ENCODE results near the gene LRP8.

The LRP8 gene

DNA sequence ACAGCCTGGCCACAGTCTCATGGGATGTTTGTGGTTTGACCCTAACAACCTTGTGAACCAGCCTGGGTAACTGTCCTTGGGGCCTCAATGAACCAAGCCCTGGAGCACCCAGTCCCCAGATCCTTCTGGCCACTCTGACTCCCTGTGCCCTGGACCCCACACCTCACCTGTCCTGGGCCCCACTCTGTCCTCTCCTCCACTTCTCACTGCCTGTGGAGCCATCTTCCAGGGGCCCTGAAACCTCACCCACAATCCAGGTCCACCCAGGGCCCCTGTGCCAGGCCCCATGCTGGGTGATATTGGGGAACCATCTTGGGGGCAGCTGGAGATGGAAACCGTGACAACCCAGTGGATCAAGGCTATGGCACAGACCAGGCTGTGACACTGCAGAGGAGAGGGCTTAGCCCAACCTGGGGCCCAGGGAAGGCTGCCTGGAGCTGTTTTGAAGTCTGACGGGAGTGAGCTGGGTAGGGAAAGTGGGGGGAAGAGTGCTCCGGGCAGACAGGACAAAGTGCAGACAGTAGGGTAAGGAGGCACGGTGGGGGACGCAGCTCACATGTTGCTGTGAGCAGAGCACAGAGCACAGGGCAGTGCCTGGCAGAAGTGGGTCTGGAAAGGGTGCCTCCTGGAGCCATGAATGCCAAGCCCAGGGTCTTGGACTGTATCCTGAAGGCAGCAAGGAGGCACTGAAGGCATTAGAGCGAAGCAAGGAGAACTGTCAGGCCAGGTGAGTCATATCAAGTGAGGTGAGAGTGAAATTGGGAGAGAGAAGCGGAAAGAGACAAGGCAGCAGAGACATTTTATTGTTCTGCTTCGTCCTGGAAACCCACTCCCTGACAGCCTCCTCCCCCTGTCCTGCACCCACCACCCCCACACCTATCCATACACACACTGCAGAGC lies 12.1 kb upstream of the LRP8 start:
- DNase-seq, result no peak

DNA sequence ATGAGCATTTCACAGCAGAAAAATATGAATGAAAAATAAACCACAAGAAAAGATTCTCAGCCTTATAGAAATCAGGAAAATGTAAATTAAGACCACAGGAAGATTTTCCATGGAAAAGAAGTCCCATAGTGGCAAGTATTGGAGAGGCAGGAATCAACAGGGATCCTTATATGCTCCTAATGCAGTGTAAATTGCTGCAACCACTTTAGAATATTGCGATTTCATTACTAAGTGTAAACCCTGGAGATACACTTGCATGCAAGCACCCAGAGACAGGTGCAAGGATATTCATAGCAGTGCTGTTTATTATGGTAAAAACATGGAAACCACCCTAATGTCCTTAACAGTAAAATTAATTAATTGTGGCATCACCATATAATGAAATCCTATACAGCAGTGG lies 10.6 kb upstream of the LRP8 start:
- no peak for DNase-seq

DNA sequence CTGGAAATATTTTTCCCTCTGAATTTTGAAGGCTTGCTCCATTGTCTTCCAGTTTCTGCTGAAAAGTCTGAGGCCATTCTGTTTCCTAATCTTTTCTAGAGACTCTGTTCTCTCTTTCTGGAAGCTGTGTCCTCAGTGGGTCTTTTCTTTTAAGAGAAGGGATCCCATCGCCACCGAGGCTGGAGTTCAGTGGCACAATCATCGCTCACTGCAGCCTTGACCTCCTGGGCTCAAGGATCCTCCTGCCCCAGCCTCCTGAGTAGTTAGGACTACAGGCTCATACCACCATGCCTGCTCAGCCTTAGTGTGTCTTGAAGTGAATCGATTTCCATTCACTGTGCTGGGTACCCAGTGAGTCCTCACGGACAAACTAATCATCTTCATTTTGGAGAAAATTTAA lies 9.6 kb upstream of the LRP8 start:
- DNase-seq, result no peak

DNA sequence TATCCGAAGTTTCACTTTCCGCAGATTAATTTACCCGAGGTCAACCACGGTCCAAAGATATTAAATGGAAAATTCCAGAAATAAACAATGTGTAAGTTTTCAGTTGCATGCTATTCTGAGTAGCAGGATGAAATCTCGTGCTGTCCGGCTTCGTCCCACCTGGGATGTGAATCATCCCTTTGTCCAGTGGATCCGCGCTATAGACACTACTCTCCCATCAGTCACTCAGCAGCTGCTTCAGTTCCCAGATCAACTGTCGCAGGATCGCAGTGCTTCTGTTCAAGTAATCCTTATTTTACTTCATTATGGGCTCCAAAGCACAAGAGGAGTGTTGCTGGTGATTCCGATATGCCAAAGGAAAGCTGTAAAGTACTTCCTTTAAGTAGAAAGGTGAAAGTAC lies 8.3 kb upstream of the LRP8 start:
- DNase-seq, result no peak

DNA sequence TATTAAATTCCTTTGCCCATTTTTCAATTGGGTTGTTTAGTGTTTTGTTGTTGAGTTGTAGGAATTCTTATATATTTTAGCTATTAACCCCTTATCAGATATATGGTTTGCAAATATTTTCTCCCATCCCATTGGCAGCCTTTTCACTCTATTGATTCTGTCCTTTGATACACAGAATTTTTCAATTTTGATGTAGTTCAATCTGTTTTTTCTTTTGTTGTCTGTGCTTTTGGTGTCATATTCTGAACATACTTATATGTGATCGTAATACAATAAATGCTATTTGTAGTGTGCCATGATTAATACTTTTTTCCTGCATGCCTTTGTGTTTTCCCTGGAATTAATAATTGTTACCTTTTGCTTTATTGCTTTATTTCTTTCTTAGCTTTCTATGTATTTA lies 7.8 kb upstream of the LRP8 start:
- no peak for DNase-seq

DNA sequence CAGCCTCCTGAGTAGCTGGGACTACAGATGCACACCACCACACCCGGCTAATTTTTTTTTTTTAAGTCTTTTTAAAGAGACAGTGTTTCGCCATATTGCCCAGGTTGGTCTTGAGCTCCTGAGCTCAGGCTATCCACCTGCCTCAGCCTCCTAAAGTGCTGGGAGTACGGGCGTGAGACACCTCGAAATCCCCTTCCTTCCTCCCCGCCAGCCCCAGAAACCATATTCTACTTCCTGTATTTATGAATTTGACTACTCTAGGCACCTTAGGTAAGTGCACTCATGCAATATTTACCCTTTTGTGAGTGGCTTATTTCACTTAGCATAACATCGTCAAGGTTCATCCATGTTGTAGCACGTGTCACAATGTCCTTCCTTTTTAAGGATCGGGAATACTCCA lies 6.9 kb upstream of the LRP8 start:
- no peak for DNase-seq

DNA sequence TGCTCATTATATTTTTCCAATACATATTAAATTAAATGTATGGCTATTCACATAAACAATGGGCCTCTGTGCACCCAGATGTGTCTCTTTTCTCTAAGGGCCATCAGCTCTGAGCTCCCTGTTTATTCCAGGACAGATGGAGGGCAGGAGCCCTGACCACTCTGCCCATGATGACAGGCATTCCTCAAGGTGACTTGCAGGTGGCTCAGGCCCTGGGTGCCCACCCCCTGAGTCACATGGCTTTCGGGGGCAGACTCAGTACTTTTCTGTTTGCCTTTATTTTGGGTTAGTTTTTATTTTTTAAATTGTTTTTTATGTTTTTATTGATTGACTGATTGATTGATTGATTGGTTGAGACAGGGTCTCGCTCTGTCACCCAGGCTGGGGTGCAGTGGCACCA lies 6.4 kb upstream of the LRP8 start:
- no peak for DNase-seq

DNA sequence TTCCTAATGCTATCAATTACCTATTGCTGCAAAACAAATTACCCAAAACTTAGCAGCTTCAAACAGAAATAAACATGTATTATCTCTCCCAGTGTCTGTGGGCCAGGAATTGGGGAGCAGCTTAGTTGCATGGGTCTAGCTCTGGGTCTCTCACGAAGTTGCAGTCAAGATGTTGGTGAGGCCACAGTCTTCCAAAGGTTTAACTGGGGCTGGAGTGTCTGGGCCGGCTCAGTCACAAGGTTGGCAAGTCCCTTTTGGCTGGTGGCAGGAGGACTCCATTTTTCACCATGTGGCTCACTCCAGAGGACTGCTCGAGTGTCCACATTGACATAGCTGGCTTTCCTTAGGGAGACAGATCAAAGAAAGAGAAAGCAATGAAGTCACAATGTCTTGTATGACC lies 5.0 kb upstream of the LRP8 start:
- DNase-seq, result no peak

DNA sequence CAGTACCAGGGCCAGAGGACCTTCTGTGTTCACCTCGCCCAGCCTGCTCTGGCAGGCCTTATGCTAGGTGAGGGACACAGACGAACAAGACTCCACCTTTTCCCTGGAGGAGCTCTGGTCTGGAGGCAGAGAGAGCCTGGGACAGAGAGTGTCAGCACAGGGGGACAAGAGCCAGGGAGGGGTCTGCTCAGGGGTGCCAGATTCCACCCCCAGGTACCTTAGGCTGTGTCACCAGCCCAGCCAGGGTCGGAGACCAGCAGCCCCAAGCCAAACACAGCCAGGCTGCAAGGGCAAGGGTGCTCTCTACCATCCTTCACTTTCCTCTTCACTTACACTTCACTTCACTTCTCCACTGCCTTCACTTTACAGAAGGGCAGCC lies 4.3 kb upstream of the LRP8 start:
- no peak for DNase-seq

DNA sequence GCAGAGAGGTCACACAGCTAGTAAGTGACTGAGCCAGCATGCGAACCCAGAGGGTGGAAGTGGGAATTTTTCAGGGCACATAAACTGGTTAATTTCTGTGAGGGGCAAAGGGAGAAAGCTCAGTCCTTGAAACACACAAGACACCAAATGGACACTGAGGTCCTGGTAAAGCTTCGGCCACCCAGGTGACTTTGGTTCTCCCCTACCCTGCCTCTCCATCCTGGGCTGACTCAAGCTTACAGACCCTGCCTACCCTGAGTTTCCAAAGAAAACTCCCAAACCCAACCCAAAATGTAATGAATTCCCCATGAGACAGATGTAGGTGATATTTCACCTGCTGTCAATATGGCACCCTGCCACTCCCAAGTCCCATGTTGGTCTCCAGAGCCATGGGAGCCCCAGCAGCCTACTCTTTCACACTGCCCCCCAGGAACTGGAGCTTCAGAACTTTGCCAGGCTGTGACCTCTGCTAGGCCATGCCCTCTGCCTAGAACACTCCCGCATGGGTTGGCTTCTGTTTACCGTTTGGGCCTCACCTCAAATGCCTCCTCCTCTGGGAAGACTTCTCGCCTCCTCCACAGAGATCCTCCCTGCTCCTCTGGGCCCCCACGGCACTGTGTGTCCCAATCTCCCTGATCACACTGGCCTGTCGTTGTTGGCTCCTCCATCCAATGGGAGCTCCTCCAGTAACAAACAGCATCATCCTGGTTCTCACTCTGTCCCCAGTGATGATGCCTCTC lies 3.7 kb upstream of the LRP8 start:
- peak; percentile 24 for DNase-seq

DNA sequence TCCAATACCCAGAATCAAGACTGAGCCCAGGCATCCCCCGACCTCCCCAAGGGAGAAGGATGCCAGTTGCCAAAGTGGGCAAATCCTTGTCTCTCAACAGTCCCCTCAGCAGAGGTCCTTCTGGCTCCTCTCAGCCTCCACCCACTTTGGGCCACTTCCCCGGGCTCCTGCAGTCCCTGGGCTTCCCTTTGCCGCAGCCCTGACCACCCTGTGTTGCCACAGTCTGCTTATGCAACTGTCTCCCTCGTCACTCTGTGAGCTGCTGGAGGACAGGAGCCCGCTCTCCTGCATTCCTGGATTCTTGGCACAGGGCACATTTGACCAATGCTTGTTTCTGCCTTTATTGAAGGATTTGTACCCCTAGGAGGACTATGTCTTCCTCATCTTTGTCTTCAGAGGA lies 2.9 kb upstream of the LRP8 start:
- no peak for DNase-seq

DNA sequence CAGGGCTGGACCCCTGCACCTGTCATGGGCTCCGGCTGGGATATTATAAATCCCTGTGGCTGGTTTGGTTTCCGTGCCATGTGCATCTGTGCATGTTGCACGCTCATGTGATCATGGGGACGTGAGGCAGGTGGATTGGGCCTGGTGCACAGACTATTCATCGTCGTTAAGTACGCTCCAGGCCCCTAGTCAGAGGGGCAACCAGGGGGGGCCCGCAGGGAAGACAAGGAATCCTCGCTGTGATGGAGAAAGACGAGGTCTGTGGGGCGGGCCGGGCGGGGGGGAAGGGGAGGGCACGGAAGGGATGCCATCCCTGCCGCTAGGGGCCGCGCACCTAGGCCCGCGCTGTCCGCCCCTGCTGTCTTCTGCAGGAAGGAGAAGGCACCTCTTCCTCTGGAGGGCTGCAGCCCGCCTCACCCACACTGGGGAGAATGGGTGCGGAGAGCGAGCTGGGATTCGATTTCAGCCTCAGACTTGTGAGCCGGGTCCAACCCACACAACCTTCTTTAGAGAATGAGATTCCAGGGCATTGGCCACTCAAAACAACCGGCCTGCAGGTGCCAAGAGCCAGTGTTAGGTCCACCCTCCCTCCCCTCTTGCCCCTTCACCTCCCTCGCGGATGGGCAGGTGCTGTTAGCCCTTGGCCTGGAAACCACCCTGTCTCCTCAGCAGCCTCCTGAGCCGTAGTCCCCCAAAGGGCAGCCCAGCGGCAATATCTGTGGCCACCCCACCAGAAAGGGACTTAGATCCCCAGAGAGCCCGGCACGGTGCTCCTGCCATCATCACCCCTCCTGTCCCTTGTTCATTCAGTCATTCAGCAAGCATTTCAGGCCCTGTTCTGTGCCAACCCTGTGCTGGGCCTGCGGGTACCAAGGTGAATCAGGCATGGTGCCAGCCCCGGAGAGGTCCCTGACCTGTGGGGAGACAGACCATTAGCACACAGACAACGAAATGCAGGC lies 950 bp upstream of the LRP8 start:
- DNase-seq, result peak; percentile 38

DNA sequence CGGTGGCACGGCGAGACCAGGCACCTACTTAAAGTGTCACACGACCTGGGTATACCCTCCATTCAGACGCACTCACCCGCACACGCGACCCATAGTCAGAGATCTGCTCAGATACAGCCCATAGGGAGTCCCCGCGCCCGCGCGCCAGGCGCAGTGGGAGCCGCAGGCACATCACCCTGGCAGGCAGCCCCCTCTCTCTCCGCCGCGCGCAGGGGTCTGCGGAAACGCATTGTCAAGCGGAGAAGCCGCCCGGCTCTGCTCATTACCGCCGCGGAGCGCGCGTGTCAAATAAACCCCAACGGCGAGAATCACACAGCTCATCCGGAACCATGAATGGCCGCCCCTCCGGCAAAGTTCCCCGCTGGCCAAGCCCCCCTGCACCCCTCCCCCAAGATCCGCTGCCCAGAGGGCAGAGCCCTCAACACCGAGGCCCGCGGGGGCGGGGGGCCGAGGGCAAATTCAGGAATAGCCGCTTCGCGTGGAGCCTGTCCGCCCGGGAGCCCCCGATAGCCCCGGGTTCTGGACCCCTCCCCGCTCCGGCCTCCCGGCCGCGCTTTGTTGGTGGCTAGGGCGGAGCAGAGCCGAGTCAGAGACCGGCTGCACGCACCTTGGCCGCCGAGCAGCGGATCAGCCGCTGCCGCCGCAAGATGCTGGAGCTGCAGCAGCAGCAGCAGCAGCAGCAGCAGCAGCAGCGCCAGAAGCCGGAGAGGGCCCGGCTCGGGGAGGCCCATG lies 522 bp downstream of the LRP8 start:
- peak; percentile 71 for DNase-seq

DNA sequence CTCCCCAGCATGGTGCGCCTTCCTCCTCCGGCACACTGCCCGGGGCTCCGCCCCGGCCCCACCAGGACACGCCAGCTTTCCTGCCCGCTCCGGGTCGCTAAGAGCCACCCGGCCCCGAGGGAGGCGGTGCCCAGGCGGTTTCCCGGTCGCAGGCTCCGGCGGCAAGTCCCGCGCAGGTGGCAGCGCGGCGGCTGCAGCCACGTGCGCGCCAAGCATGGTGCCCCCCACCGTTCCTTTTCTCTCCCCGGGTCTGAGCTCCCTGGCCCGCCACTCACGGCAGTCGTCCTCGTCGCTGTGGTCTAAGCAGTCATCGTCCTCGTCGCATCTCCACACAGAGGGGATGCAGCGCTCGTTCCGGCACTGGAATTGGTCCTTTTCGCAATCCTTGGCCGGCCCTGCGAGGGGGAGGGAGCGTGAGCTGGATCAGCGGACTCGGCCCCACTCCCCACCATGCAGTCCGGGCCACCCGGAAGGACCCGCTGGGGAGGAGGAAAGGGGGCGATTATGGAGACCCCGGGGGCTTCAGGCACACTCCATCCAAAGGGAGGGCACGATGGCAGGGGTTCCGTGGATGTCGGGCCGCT lies 1.2 kb downstream of the LRP8 start:
- DNase-seq, result no peak

DNA sequence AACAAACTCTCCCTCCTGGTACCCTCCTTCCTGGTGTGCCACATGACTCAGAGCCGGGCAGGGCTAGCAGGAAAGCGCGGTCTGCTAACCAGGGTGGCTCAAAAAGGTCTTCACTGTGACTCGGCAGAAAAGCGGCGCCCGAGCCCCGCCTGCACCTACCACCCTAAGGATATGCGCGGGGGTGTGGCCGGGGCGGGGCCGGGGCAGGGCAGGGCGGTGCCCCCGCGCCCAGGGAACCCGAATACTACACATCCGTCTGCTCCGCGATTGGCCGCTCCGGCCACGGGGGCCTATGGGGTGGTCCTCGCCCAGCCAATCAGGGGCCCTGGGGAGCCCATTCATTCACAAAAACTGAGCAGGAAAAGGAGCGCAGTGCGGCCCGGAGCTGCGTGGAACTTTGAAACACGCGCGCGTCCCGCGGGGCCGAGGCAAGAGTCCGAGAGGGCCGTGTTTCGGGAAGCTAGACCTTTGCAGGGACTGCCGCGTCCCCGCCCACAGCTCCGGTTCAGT lies 1.7 kb downstream of the LRP8 start:
- DNase-seq, result peak; percentile 85

DNA sequence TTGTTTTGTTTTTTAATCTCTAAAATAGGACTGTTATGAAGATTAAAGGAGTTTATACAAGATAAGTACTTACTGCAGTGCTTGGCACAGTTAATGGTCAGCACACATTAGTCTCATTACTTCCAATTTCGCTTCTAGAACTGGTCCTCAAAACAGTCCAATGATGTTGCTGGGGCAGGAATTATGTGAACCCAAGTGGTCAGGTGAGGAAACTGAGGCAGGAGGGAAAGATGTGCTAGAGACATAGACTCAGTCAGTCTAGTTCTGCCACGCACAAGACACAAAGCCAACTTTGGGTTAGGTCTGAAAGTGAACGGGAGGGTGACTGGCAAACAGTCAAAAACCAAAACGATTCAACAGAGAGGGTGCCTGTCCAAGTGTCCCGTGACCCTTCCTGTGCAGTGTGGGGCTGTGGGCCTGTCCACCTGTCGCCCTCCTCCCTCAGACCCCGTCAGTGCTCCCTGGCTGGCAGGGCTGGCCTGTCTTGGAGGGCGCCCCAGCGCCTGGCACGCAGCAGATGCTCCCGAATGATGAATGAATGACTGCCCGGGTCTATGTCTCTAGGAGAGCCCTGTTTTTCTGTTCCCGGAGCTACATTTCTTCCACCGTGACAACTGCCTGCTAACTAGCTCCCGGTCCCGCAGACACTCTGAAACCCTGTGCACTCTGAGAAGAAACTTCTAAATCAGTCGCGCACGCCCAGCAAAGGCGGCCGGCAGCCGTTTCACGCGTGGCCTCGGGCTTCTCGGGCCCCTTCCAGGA lies 2.4 kb downstream of the LRP8 start:
- DNase-seq, result no peak

DNA sequence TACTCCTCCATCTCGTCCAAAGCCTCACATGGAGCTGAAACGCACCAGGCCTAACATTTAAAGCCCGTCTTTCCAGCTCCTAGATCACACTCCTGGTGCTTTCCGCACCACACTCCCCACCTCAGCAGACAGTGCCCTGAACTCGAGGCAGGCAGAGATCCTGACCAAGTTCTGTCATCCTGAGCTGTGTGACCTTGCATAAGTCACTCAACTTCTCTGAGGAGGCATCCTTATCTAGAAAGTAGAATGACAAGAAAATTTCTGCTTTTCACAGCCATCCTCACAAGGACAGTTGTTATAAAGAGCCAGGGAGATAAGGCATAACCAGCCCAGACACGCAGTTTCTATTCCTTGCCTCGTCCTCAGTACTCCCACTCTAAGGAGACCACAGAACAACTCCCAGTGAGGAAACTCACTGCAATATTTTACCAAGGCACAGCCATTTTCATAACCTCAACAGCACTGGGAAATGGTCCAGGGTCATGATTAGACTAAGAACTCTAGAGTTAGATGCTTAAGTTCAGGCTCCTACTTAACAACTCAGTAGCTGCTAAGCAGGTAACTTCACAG lies 3.1 kb downstream of the LRP8 start:
- DNase-seq, result no peak

DNA sequence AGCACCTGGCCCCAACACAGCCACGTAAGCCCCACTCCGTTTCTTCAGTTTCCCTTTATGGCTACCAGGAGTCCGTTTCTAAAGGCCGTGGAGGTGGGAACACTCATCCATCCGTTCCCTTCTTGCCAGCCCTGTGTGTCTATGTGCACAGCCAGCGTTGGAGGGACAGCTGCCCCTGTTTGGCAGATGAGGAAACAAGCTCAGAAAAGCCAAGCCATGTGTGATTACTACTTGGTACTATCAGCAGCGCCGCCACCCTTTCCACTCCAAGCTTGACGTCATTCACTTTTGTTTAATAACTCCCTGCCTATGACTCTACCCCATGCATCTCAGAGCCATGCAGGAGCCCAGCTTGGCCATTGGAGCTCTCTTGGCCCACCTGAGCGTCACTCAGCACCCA lies 3.5 kb downstream of the LRP8 start:
- DNase-seq, result no peak

DNA sequence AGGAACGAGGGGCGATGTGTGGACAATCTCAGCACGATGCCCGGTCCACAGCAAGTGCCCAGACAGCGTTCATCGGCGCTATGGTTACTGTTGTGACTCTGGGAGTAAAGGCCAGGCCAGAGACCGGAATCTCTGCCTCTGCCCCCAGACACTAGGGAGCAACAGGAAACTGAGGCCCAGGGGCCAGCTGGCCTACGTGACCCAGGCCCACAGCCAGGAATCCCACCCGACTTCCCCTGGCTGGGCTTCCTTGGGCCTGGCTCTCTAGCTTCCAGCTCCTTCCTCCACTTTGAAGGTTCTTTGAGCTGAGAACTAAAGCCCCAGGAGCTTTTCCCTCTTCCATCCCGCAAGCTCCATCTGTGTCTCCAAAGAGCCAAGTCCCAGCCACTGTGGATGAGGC lies 4.6 kb downstream of the LRP8 start:
- no peak for DNase-seq

DNA sequence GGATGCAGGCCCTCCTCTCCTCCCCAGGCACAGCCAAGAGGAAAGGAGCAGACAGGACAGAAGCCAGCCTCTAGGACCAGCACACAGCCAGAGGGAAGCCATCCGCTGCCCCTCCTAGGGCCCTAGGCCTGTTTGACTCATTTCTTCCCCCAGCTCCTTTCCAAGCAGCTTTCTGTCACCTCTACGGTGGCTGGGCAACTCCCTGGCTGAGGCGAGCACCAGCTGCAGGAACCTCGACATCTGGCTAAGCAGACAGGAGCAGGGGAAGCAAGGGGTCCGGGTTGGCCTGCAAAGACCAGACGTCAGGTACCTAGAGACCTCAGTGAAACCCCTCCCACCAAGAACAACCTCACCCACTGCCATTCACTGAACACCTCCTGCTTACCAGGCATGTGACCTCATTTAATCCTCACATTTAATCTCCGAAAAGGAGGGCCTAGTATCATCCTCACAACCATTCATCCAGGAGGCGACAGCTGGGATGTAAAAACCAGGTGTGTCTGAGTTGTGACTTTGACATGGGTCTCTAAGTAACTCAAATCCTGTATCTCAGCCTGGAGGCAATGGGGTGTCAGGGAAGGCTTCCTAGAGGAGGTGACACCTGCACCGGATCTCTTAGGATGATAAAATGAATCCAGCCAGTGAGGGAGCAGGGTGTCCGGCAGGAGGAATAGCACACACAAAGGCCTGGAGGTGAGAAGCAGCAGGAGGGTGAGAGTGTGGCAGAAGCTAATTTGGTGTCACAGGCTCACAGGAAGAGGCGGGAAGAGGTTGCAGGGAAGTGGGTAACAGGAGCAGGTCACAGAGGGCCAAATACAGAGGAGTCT lies 5.9 kb downstream of the LRP8 start:
- no peak for DNase-seq
